ENCODE data around the gene GABBR2.

DNA sequence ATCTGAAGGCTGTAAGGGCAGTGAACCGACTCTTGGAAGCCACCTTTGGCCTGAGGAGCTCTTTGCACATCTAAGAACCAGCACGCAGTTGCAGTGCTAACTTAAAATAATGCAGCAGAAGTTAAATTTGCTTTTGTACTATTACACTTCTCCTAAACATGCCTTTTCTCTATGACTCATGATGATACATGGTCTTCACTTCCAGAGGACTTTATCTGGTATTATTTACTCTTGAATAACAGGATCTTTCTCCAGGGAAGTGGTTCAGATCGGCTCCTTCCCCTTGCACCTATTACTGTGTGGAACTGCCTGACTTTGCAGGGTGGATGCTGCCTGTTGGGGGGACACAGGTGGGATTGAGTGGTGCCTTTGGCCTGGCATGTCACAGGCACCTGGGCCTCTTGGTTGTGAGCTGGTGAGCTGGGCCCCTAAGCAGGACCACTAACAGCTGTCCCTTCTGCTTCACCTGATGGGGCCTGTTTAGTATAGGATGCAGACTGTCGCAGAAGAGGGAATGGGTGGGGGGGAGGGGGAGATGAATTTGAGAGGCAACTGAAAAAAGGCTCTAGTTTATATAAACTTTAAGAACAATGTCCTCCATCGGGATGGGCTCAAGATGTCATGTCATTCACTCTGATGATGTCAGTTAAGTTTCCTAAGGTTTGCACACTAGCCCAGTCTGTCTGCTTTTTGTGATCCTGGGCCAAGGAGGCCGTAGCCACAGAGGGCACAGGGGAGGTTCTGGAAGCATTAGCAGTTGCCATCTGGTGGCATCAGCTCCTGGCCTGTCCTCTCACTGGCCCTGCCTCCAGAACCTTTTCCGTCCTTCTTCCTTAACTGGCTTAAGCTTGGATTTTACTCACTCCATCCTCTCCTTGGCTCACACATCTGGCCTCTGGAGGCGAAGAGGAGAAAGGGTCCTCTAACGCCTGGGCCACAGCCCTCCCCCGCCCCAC, 33.9 kb upstream of the GABBR2 start:
- TF ChIP-seq, protein P1, sequence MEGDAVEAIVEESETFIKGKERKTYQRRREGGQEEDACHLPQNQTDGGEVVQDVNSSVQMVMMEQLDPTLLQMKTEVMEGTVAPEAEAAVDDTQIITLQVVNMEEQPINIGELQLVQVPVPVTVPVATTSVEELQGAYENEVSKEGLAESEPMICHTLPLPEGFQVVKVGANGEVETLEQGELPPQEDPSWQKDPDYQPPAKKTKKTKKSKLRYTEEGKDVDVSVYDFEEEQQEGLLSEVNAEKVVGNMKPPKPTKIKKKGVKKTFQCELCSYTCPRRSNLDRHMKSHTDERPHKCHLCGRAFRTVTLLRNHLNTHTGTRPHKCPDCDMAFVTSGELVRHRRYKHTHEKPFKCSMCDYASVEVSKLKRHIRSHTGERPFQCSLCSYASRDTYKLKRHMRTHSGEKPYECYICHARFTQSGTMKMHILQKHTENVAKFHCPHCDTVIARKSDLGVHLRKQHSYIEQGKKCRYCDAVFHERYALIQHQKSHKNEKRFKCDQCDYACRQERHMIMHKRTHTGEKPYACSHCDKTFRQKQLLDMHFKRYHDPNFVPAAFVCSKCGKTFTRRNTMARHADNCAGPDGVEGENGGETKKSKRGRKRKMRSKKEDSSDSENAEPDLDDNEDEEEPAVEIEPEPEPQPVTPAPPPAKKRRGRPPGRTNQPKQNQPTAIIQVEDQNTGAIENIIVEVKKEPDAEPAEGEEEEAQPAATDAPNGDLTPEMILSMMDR (conservative IDR thresholded peaks at IDR 0.05; ENCODE audit: low read depth, low read length) = no peak
- TF ChIP-seq EZH2 (IDR thresholded peaks at IDR 0.05; ENCODE audit: borderline replicate concordance, low read depth, low read length, poor library complexity, severe bottlenecking) = no peak

Measured in A673 (cell line).